Epithelial cell of esophagus (primary cell): ENCODE results near the gene DAD1.
A peak's percentile ranks its signal among the peaks of the same experiment; 100 is the strongest.

ENCODE experiments used
- DNase-seq: peaks from one replicate; pipeline ENCODE4 v3.0.0; 2010; ENCODE audit warnings: low read depth
- H3K4me3 ChIP-seq: 2 replicates; pipeline ENCODE4 v1.5.1; 2011; ENCODE audit warnings: mild to moderate bottlenecking, low read length, control low read depth
- TF ChIP-seq, protein P1 (sequence below): IDR thresholded peaks from 2 replicates; pipeline ENCODE4 v1.5.1; 2011; ENCODE audit warnings: low read depth, mild to moderate bottlenecking, low read length, control low read depth, inconsistent platforms; ENCODE audit not compliant: insufficient read depth; ENCODE audit errors: missing control alignments

Gene DAD1

DNA sequence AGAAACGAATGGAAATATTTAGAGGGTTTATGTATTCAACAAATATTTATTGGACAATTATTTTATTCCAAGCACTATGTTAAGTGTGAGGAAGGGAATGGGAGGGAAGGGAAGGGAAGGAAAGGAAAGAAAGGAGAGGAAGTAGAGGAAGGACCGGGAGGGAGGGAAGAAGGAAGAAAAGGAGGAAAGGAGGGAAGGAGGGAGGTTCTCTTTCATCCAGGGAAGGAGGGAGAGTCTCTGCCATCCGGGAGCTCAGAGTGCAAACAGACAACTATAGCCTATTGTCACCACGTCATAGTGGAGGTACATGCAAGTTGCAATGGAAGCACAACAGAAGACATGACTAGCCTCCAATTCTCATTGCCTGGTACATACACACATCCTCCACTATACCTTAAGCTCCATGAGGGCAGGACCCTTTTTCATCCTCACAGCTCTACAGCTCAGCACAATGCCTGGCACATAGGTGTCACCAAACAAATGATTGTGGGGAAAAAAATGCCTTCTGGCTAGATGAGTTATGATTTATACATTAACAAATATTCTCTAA, 48.1 kb downstream of the DAD1 start:
- DNase-seq, result no peak
- no peak overlapping the region for H3K4me3 ChIP-seq
- TF ChIP-seq, protein P1, sequence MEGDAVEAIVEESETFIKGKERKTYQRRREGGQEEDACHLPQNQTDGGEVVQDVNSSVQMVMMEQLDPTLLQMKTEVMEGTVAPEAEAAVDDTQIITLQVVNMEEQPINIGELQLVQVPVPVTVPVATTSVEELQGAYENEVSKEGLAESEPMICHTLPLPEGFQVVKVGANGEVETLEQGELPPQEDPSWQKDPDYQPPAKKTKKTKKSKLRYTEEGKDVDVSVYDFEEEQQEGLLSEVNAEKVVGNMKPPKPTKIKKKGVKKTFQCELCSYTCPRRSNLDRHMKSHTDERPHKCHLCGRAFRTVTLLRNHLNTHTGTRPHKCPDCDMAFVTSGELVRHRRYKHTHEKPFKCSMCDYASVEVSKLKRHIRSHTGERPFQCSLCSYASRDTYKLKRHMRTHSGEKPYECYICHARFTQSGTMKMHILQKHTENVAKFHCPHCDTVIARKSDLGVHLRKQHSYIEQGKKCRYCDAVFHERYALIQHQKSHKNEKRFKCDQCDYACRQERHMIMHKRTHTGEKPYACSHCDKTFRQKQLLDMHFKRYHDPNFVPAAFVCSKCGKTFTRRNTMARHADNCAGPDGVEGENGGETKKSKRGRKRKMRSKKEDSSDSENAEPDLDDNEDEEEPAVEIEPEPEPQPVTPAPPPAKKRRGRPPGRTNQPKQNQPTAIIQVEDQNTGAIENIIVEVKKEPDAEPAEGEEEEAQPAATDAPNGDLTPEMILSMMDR, result no peak

DNA sequence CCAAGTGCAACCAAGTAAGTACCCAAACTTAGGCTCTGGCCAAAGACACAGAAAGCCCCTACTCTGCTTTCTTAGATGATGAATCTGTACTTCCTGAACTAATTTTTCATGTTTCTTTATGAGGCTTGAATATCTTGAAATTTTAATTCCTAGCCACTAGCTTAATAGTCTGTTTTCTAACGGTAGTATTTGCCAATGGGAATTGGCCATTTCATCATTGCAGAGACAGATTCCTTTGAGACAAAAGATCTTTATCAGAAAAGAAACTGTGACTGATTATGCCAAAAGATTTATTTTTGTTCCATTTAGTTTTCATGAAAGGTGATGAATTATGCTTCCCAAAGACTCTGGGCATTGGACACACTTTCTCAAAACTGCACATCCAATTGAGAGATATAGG, 48.7 kb downstream of the DAD1 start:
- TF ChIP-seq, protein P1, result no peak
- H3K4me3 ChIP-seq, result no peak overlapping the region

DNA sequence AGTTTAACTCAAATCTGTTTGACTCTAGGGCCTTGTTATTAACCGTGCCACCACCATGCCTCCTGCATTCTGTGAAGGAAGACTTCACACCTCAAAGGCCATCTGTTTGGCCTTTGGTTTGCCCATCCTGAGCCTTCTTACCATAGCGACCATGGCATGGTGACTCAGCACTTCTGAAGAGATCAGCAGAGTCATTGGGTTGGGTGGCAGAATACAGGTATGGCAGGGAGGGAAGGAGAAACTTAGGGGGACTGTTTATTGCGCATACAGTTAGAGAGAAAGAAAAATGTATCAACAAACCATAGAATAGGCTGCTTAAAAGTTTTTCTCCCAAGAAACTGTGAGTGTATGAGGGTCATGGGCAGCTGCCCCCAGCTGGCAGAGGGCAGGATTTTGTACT, 49.2 kb downstream of the DAD1 start:
- DNase-seq, result no peak
- TF ChIP-seq, protein P1, result no peak
- no peak overlapping the region for H3K4me3 ChIP-seq

More for the DNA sequence above, 48.7 kb downstream of the DAD1 start:
- DNase-seq, result no peak

DNA sequence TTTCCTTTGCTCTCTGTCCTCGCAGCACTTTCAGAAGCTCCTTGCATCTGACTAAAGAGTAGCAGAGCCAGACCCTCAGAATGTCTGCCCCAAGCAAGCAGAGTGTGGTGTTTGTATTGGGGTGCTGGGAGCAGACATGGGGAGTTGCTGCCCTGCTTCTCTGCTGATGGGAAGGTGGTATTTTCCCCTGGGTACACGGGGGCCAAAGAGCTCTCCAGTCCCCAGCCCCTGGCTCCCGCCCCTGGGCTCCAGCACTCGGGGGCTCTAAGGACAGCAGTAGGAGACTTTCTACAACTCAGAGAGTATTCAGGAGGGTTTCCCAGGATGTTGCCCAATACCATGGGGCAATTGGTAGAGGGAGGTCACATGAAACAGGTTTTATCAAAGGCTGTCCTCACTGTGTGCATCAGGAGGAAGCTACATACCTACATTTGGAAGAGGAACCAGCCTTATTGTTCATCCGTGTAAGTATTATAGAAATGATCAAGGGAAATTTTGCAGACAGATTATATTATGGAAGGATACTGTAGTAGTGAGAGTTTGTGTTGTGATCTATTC, 50.3 kb downstream of the DAD1 start:
- H3K4me3 ChIP-seq, result no peak overlapping the region
- DNase-seq, result no peak
- TF ChIP-seq, protein P1, result no peak

DNA sequence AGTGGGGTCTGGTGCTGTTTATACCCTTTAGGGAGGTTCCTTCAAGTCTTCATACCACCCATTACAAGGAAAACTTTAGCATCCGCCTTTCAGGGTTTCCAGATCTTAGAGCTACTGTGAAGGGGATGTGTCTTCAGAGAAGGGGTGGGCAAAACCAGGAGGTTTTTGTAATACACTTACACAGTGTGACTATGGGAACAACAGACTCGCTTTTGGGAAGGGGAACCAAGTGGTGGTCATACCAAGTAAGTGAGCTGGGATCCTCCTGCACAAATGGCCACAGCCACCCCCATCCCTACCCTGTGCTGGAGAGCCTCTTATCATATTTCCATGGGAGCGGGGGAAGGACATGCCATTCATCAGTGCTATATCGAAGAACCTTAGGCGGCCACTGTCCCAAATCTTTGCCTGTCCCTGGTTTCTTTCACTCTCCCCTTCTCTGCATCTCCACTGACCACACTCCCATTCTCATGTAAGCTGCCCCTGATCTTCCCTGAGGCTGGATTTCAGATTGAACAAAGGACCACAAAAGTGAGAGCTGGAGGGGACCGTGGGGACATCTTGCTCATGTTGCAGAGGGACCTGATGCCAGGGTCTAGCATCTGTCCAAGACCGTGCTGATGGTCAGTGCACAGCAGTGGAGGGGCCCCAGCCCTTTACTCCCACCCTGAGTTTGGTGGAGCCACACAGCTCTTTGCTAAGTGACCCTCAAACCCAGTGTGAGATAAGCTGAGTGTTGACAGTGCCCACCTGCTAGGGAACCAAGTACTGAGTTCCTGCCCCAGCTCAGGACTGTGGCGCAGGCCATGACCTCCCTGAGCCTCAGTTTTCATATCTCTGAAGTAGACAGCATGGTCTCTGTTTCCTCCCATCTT, 51.4 kb downstream of the DAD1 start:
- TF ChIP-seq, protein P1, result no peak
- no peak overlapping the region for H3K4me3 ChIP-seq
- DNase-seq, result no peak

DNA sequence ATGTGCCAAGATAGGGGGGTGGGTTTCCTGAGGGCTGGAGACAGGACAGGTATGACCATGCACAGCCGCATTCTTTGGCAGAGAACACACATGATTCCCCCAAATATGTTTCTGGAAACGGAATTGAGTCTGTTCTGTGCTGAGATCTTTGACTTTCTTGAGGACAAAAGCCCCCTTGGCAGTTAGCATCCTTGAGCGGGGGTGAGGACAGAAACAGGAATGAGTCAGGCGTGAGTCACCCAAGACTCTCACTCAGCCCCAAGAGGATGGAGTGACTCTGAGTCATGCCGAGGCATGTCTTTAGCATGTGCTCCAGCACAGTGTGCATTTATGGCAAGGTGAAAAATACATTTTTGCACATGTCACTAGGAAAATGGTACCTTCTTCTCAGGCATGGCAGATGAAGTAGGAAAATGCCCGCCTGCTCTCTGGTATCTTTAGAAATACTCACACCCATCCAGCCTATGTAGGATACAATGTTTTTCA, 52.1 kb downstream of the DAD1 start:
- DNase-seq, result peak; percentile 99
- H3K4me3 ChIP-seq, result no peak overlapping the region
- TF ChIP-seq, protein P1, result no peak
